Stimulated activated CD4-positive, alpha-beta T cell treated with anti-CD3 and anti-CD28 coated beads, TNF-alpha, amount 100 ng/mL, for 4 hours (primary cell): ENCODE data around the gene MAP3K1.

Experiments
- DNase-seq, 3 experiments: peaks; one replicate each; pipeline ENCODE4 v3.0.0-alpha.2; 2020; ENCODE audit warnings: low read depth in 3 of 3

The MAP3K1 gene

GRCh38 chr5:56849671-56850070 lies 34.3 kb downstream of the MAP3K1 start:
- no peak for DNase-seq

- no peak for DNase-seq
Observed at GRCh38 chr5:56850423-56850822, 35.1 kb downstream of the MAP3K1 start.

GRCh38 chr5:56851258-56851941 lies 36.1 kb downstream of the MAP3K1 start:
- DNase-seq: no peak

GRCh38 chr5:56852228-56853000 lies 37.1 kb downstream of the MAP3K1 start:
- DNase-seq: no peak

GRCh38 chr5:56853698-56854097 lies 38.3 kb downstream of the MAP3K1 start:
- no peak for DNase-seq

- DNase-seq: no peak
Observed at GRCh38 chr5:56854920-56855319, 39.6 kb downstream of the MAP3K1 start.

GRCh38 chr5:56856541-56857178 lies 41.3 kb downstream of the MAP3K1 start:
- DNase-seq: no peak

GRCh38 chr5:56858777-56859442 lies 43.6 kb downstream of the MAP3K1 start:
- DNase-seq: no peak

- DNase-seq: no peak
Observed at GRCh38 chr5:56861893-56862485, 46.6 kb downstream of the MAP3K1 start.

GRCh38 chr5:56862909-56863308 lies 47.6 kb downstream of the MAP3K1 start:
- DNase-seq: no peak

GRCh38 chr5:56871777-56872176 lies 56.4 kb downstream of the MAP3K1 start:
- no peak for DNase-seq

GRCh38 chr5:56873056-56873455 lies 57.7 kb downstream of the MAP3K1 start:
- DNase-seq: no peak

GRCh38 chr5:56876327-56876726 lies 61.0 kb downstream of the MAP3K1 start:
- DNase-seq: no peak

- no peak for DNase-seq
Observed at GRCh38 chr5:56881571-56881970, 66.2 kb downstream of the MAP3K1 start.

GRCh38 chr5:56893251-56893951 lies 78.1 kb downstream of the MAP3K1 start:
- no peak for DNase-seq

- no peak for DNase-seq
Observed at GRCh38 chr5:56896763-56897162, 81.4 kb downstream of the MAP3K1 start.

- no peak for DNase-seq
Observed at GRCh38 chr5:56898213-56898612, 82.9 kb downstream of the MAP3K1 start.

- DNase-seq: no peak
Observed at GRCh38 chr5:56900395-56900794, 85.0 kb downstream of the MAP3K1 start.

GRCh38 chr5:56900858-56901578 lies 85.7 kb downstream of the MAP3K1 start:
- DNase-seq: no peak

- peak in 1 of 3 experiments; percentile 2 for DNase-seq
Observed at GRCh38 chr5:56908942-56909293, 93.6 kb downstream of the MAP3K1 start.
